ENCODE data around the gene ABHD17B. TPM values are rescaled to one million over a fixed set of nuclear protein-coding genes. Genes with fewer than 3 reads are reported as not detected.

The ABHD17B gene
- total RNA-seq, 1 donor from 2014 or later: 18.5 TPM

DNA sequence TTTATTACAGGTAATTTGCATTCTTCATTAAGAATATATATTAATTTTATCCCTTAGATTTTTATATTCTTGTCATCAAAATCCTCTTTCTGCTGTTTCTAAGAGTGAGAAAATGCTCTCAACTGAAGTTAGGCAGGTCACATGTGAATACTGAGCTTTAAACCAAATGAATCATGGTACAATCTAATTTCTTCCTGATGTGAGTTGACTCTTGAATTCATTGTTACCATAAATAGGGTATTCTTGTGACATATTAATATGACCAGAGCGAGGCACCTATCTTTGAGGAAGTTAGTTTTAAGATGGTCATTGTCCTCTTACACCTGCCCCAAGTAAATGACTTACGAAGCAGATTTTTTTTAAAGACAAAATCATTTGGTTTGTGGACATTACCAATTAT lies 17.8 kb upstream of the ABHD17B start:
- Mint-ChIP-seq H3K9me3 (no peaks in the 10 kb centered on the region), H3K36me3 (ENCODE audit: low read depth) (peaks cover 6% of the 10 kb centered on the region), H3K4me3 (no peak overlapping the region), H3K4me1 (ENCODE audit: low read depth) (no peaks in the 10 kb centered on the region), H3K27me3 (ENCODE audit: insufficient read depth) (no peaks in the 10 kb centered on the region), H3K27ac (no peak overlapping the region)
- no peak for DNase-seq (ENCODE audit: low spot score)
- intact Hi-C loops (cut with micrococcal nuclease): no loop called here

DNA sequence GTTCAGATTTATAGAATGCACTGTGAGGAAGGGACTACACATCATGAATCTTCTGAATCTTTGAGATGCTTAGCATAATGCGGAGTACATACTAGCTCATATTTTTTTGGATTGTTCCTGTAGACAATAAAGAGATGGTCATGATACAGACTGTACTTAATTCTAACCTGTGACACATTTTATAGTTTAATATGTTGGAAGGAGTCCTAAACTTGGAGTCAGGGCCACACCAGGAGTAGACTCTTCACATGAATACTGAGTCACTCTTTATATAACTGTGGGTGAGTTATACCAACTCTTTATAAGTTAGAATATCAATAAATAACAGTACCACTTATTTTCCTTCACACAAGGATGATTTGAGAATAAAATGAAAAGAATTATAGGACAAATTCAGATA lies 17.4 kb upstream of the ABHD17B start:
- Mint-ChIP-seq H3K36me3 (ENCODE audit: low read depth) (peaks cover 6% of the 10 kb centered on the region), H3K9me3 (no peaks in the 10 kb centered on the region), H3K4me3 (no peak overlapping the region), H3K27me3 (ENCODE audit: insufficient read depth) (no peaks in the 10 kb centered on the region), H3K4me1 (ENCODE audit: low read depth) (no peaks in the 10 kb centered on the region), H3K27ac (no peak overlapping the region)
- intact Hi-C loops (cut with micrococcal nuclease): no loop called here
- DNase-seq (ENCODE audit: low spot score): no peak

DNA sequence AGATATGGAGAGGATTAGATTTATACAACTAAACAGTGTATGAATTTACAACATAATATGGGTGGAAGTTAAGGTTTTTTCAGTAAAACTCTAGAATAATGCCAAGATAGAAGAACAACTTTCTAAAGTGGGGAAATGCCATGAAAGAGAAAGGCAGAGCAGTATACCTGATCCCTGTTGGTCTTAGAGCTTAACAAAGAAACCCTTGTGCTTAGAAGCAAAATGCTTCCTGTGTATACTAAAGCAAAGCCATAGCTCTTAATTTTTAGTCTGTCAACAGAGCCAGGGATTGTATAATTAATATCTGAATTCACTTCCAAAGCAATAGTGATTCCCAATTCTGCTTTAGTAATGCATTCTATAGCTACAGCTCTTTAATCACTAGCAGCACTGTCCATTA lies 14.8 kb upstream of the ABHD17B start:
- Mint-ChIP-seq H3K27me3 (ENCODE audit: insufficient read depth) (no peaks in the 10 kb centered on the region), H3K36me3 (ENCODE audit: low read depth) (peaks cover 7% of the 10 kb centered on the region), H3K27ac (no peak overlapping the region), H3K4me3 (no peak overlapping the region), H3K9me3 (no peaks in the 10 kb centered on the region), H3K4me1 (ENCODE audit: low read depth) (no peaks in the 10 kb centered on the region)
- no peak for DNase-seq (ENCODE audit: low spot score)
- intact Hi-C loops (cut with micrococcal nuclease): no loop called here

DNA sequence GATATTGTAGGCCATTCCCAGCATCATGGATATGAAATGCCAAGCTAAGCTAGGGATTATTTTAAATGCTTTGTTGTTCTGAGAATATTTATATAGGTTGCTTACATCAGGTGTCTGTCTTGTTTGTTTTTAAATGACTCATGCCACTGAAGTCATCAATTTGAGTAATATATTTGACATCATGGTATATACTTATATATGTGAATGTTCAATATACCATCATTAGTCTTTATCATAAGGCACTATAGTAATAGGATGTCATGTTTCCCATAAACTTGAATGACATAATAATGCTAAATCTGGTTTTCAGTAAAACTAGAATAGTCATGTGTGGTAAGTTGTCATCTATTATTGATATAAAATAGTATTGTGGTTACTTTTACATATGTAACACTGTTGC lies 13.6 kb upstream of the ABHD17B start:
- intact Hi-C loops (cut with micrococcal nuclease): no loop called here
- Mint-ChIP-seq H3K27ac (no peak overlapping the region), H3K4me1 (ENCODE audit: low read depth) (no peaks in the 10 kb centered on the region), H3K4me3 (no peak overlapping the region), H3K36me3 (ENCODE audit: low read depth) (peaks cover 6% of the 10 kb centered on the region), H3K9me3 (no peaks in the 10 kb centered on the region), H3K27me3 (ENCODE audit: insufficient read depth) (no peaks in the 10 kb centered on the region)
- DNase-seq (ENCODE audit: low spot score): no peak

DNA sequence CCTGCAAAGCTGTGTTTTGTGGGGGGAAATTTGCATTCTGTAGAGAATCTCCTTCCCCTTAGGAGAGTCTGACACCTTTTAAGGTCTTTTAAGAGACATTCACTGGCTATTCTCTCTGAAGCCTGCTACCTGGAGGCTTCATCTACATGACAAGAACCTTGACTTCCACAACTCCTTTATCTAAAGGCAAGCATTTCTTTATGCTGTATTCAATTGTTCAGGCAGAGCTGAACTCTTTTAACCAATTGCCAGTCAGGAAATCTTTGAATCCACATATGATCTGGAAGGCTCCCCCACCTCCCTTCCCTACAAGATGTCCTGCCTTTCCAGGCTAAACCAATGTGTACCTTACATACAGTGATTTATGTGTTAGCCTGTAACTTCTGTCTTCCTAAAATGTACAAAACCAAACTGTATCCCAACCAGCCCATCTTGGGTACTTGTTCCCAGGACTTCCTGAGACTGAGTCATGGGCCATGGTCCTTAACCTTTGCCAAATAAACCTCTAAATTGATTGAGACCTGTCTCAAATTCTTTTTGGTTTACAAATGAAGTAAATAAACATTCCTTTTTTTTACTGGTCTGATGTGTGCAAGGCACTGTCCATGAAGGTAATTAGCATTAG lies 10.3 kb upstream of the ABHD17B start:
- intact Hi-C loops (cut with micrococcal nuclease): no loop called here
- Mint-ChIP-seq H3K36me3 (ENCODE audit: low read depth) (peaks cover 20% of the 10 kb centered on the region), H3K4me1 (ENCODE audit: low read depth) (peaks cover 10% of the 10 kb centered on the region)

DNA sequence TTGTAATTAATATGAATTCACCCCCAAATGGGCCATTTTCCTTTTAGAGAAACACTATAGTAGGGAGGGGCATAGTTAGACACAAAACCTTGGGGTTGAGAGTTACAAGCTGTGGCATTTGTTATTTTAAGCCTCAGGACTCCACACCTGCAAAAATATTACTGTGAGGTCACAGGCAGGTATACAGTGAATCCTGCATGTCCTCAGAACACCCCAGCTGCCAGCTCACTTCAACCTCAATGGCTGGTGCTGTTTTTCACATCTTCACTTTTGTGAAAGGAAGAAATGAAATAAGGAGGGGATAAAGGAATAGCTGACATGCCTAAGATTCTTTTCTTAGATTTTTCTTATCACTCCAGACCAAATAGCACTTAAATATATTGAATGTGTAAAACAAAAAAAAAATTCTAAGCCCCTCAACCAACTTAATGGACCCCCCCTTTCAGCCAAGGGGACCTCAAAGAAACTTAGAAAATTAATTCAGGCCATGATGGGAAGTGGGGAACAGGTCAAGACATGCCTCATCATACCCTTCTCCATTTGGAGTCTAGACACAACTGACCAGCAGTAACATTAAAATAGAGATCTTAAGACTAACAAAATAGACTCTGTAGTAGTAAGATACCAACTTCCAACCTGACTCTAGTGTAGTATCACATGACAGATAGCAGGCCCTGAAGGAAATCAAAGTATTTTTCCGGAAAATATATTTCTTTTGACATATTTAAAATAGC lies 9.6 kb upstream of the ABHD17B start:
- Mint-ChIP-seq H3K4me3 (no peak overlapping the region), H3K9me3 (no peaks in the 10 kb centered on the region), H3K36me3 (ENCODE audit: low read depth) (peaks cover 20% of the 10 kb centered on the region), H3K27me3 (ENCODE audit: insufficient read depth) (no peaks in the 10 kb centered on the region), H3K4me1 (ENCODE audit: low read depth) (peaks cover 10% of the 10 kb centered on the region), H3K27ac (no peak overlapping the region)
- no peak for DNase-seq (ENCODE audit: low spot score)
- intact Hi-C loops (cut with micrococcal nuclease): no loop called here

More for the DNA sequence above, 10.3 kb upstream of the ABHD17B start:
- H3K4me3 Mint-ChIP-seq: no peak overlapping the region
- no peaks in the 10 kb centered on the region for H3K27me3 Mint-ChIP-seq (ENCODE audit: insufficient read depth)
- H3K9me3 Mint-ChIP-seq: no peaks in the 10 kb centered on the region
- no peak overlapping the region for H3K27ac Mint-ChIP-seq
- no peak for DNase-seq (ENCODE audit: low spot score)

DNA sequence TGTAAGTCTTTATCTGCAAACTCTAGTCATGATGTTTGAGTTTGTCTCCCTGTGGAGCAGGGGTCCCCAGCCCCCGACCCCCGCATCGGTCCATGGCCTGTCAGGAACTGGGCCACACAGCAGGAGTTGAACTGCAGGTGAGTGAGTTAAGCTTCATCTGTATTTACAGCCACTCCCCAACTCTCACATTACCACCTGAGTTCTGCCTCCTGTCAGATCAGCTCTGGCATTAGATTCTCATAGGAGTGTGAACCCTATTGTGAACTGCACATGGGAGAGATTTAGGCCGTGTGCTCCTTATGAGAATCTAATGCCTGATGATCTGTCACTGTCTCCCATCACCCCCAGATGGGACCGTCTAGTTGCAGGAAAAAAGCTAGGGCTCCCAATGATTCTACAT lies 7.4 kb upstream of the ABHD17B start:
- Mint-ChIP-seq H3K36me3 (ENCODE audit: low read depth) (peaks cover 19% of the 10 kb centered on the region), H3K4me1 (ENCODE audit: low read depth) (peaks cover 22% of the 10 kb centered on the region), H3K4me3 (no peak overlapping the region), H3K27me3 (ENCODE audit: insufficient read depth) (no peaks in the 10 kb centered on the region), H3K27ac (no peak overlapping the region), H3K9me3 (no peaks in the 10 kb centered on the region)
- DNase-seq (ENCODE audit: low spot score): no peak
- intact Hi-C loops (cut with micrococcal nuclease): loop anchor here (10.0 kb wide), 1 partner anchor 234 kb away; no protein-coding TSS in a partner anchor

DNA sequence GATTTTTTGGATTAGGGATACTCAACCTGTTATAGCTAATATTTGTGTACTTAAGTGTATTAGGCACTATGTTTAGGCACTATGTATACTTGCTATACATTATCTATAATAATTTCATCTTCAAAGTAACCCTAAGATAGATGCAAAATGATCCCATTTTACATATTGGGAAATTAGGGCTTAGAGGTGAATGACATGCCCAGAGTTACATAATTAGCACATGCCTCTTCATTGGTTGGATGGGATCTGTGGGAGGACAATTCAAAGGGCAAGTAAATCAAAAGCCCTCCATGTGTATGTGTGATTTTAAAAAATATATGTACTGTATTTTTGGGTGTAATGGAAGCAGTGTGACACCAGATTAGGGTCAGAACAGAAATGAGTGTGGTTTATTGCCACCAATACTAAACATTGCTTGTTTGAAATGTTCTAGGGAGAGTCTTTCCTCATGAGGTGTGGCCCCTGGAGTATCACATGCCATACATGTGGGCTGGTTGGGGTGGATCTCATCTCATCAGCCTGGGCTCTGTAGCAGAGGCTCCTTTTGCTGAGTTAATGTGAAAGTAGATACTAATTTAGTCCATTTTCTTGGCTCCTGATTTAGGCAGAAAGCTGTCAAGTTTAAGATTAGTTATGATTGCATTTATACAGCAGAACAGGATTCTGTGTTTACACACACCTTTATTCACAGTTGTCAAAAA lies 6.0 kb upstream of the ABHD17B start:
- peaks cover 15% of the 10 kb centered on the region for H3K36me3 Mint-ChIP-seq (ENCODE audit: low read depth)
- H3K4me1 Mint-ChIP-seq (ENCODE audit: low read depth): peaks cover 31% of the 10 kb centered on the region
- no peaks in the 10 kb centered on the region for H3K9me3 Mint-ChIP-seq
- no peak overlapping the region for H3K4me3 Mint-ChIP-seq
- DNase-seq (ENCODE audit: low spot score): no peak
- no peaks in the 10 kb centered on the region for H3K27me3 Mint-ChIP-seq (ENCODE audit: insufficient read depth)
- H3K27ac Mint-ChIP-seq: no peak overlapping the region
- intact Hi-C loops (cut with micrococcal nuclease): loop anchor here (10.0 kb wide), 1 partner anchor 232 kb away; no protein-coding TSS in a partner anchor

DNA sequence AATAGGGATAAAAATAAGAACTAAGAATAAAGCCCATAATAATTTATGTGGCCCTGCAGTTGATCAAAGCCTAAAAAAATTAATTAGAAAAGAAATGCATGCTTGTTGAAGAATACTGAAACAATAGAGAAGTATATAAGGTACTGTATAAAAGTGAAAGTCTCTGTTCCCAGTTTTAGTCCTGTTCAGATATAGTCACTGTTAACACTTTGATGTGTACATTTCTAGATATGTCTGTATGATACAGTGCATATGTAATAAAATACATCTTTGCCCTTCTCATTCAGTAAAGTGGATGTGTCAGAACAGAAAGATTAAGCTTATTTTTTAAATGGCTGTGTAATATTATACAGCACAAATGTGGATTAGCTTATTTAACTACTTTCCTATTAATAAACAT lies 4.5 kb upstream of the ABHD17B start:
- peaks cover 37% of the 10 kb centered on the region for H3K4me1 Mint-ChIP-seq (ENCODE audit: low read depth)
- H3K9me3 Mint-ChIP-seq: no peaks in the 10 kb centered on the region
- no peak overlapping the region for H3K27ac Mint-ChIP-seq
- no peaks in the 10 kb centered on the region for H3K27me3 Mint-ChIP-seq (ENCODE audit: insufficient read depth)
- no peak overlapping the region for H3K4me3 Mint-ChIP-seq
- DNase-seq (ENCODE audit: low spot score): no peak
- peaks cover 20% of the 10 kb centered on the region for H3K36me3 Mint-ChIP-seq (ENCODE audit: low read depth)
- intact Hi-C loops (cut with micrococcal nuclease): loop anchor here (10.0 kb wide), 1 partner anchor 231 kb away; no protein-coding TSS in a partner anchor

DNA sequence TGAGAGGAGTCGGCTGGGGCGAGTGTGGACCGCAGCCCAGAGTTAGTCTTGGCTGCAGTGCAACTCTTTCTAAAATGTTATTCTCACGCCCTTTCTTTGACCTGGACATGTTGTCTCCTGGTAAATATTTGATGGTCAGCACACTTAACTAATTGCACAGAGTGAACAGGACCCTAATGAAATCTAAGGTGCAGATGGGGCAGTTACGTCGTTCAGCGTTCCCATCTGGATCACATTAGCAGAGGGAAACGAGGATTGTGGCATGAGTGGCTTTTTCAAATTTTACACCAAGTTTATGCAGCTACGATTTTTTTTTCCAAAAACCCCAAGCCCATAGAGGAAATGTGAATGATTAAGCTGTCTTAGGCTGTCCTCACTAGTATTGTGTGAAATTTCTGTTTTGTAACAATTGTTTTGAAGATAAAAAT lies 929 bp upstream of the ABHD17B start:
- Mint-ChIP-seq H3K27ac (peak overlapping the region; percentile 96), H3K4me1 (ENCODE audit: low read depth) (peaks cover 61% of the 10 kb centered on the region), H3K4me3 (peak overlapping the region; percentile 99), H3K36me3 (ENCODE audit: low read depth) (peaks cover 8% of the 10 kb centered on the region), H3K9me3 (no peaks in the 10 kb centered on the region), H3K27me3 (ENCODE audit: insufficient read depth) (no peaks in the 10 kb centered on the region)
- intact Hi-C loops (cut with micrococcal nuclease): loop anchor here (1.0 to 10.0 kb wide), 12 partner anchors 16 to 1493 kb away; partner anchors contain the start of gene ZFAND5
- no peak for DNase-seq (ENCODE audit: low spot score)

DNA sequence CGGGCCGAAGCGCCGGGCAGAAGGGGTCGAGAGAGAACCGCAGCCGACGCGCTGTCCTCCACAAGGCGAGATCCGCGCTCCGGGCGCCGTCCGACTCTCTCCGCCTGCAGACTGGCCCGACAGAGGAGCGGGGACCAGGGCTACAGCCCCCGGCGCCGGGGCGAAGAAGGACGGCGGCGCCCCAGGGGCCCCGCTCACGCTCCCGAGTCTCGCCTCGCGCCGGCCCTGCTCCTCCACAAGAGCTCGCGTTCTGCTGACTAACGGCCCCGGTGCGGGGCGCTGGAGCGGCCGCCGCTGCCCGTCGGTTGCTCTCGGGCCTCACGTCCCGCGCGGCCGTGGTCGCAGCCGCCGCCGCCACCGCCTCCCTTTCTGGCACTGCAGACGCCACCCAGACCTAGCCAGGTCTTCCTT lies 338 bp downstream of the ABHD17B start:
- peaks cover 11% of the 10 kb centered on the region for H3K36me3 Mint-ChIP-seq (ENCODE audit: low read depth)
- peak overlapping the region; percentile 99 for H3K4me3 Mint-ChIP-seq
- DNase-seq (ENCODE audit: low spot score): no peak
- H3K9me3 Mint-ChIP-seq: no peaks in the 10 kb centered on the region
- H3K27ac Mint-ChIP-seq: peak overlapping the region; percentile 96
- H3K4me1 Mint-ChIP-seq (ENCODE audit: low read depth): peaks cover 67% of the 10 kb centered on the region
- intact Hi-C loops (cut with micrococcal nuclease): loop anchor here (1.0 to 10.0 kb wide), 12 partner anchors 14 to 1492 kb away; partner anchors contain the start of gene ZFAND5
- H3K27me3 Mint-ChIP-seq (ENCODE audit: insufficient read depth): no peaks in the 10 kb centered on the region

DNA sequence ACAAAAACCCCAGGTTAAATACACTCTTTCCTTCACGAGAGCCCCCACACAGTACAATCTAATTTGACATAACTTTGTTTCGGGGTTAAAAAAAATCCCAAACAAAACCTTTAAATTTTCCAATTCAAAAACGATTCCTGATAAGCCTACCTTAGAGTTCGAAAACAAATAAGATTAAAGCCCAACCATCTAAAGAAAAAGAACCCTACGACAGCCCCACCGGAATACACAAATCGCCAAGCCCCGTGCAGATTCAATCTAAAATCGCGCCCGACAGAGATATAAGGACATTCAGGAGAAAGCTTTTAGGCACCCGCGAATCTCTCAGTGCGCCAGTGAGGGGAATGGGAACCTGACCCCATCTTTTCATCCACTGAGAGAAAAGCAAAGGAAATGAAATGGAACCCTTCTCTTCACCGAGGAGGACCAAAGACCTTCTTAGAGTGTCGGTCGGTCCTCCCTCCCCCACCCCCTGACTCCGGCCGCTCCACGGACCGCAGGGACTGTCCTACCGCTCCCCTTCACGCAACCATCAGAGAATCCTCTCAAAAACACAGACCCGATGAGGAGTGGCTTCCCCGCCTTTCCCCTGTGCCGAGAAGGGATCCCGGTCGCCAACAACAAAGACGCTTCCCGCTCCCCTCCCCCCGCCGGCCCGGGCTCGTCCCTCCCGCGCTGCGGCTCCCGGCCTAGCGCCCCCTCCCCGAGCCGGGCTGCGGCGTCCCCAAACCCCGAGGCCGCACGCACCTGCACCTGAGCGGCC lies 925 bp downstream of the ABHD17B start:
- intact Hi-C loops (cut with micrococcal nuclease): loop anchor here (2.0 to 10.0 kb wide), 7 partner anchors 35 to 1491 kb away; no protein-coding TSS in a partner anchor
- H3K27ac Mint-ChIP-seq: peak overlapping the region; percentile 77
- H3K27me3 Mint-ChIP-seq (ENCODE audit: insufficient read depth): no peaks in the 10 kb centered on the region
- H3K9me3 Mint-ChIP-seq: no peaks in the 10 kb centered on the region
- H3K36me3 Mint-ChIP-seq (ENCODE audit: low read depth): peaks cover 13% of the 10 kb centered on the region
- peak overlapping the region; percentile 98 for H3K4me3 Mint-ChIP-seq
- peaks cover 68% of the 10 kb centered on the region for H3K4me1 Mint-ChIP-seq (ENCODE audit: low read depth)
- peak; percentile 29 for DNase-seq (ENCODE audit: low spot score)

All from activated T-helper 1 cell treated with anti-CD3 and anti-CD28 coated beads, Interleukin-12 subunit alpha, Interleukin-12 subunit beta, Interleukin-2, Interleukin-4 antibody, amounts not matched to agents 30 ng/mL and 10 ng/mL and 1 ng/mL, durations not matched to agents 14 hours and 24 hours and 36 hours (primary cell).